K562 (cell line): ENCODE measurements around the gene POU4F2.

Source experiments
- CHCHD3 ChIP-seq: fragments of 250-450 bp; sonication (Bioruptor Pico); IDR thresholded peaks from 2 replicates; pipeline ENCODE4 v2.1.2; 2022; ENCODE audit warnings: mild to moderate bottlenecking
- ELF2 ChIP-seq: fragments of 250-450 bp; sonication (Bioruptor Pico); IDR thresholded peaks from 2 replicates; pipeline ENCODE4 v1.5.0; 2021; ENCODE audit warnings: mild to moderate bottlenecking
- ESRRB ChIP-seq: fragments of 250-450 bp; sonication (Bioruptor Pico); IDR thresholded peaks from 2 replicates; pipeline ENCODE4 v1.5.0; 2020; ENCODE audit warnings: mild to moderate bottlenecking, moderate library complexity, borderline replicate concordance
- ETV5 ChIP-seq: sonication (generic); formaldehyde crosslinking; IDR thresholded peaks from 2 replicates; pipeline ENCODE4 v1.4.0; 2020; ENCODE audit warnings: low read depth, mild to moderate bottlenecking, missing genetic modification reagents
- EZH2 ChIP-seq: IDR thresholded peaks from 2 replicates; pipeline ENCODE4 v1.6.1; 2012; ENCODE audit warnings: low read depth, mild to moderate bottlenecking, inconsistent platforms, low read length, borderline replicate concordance
- GABPA ChIP-seq: fragments of 200-800 bp; sonication (Bioruptor generic); conservative IDR thresholded peaks from 2 replicates; pipeline ENCODE4 v1.6.1; 2016; ENCODE audit warnings: low read depth, missing genetic modification characterization, missing compliant biosample characterization
- HNRNPLL ChIP-seq: fragments of 200-400 bp; formaldehyde crosslinking; IDR thresholded peaks from 2 replicates; pipeline ENCODE4 v1.6.1; 2017; ENCODE audit warnings: low read length, low read depth, mild to moderate bottlenecking; ENCODE audit not compliant: poor library complexity, severe bottlenecking
- SIN3A ChIP-seq, 2 experiments: fragments of 150-350 bp in 1 of 2; IDR thresholded peaks; 2 replicates each; pipeline ENCODE4 v1.6.1; 2011 to 2016; ENCODE audit warnings: borderline replicate concordance in 2 of 2, low read depth in 2 of 2, low read length in 2 of 2, mild to moderate bottlenecking in 2 of 2, moderate library complexity in 2 of 2; ENCODE audit not compliant: control insufficient read depth in 1 of 2
- SP1 ChIP-seq: sonication (generic); formaldehyde crosslinking; IDR thresholded peaks from 2 replicates; pipeline ENCODE4 v1.8.1; 2022; ENCODE audit warnings: mild to moderate bottlenecking, missing genetic modification reagents
- TF ChIP-seq, protein P1 (sequence below), 3 experiments: IDR thresholded peaks in 2 of 3; conservative IDR thresholded peaks in 1 of 3; 2 replicates each; pipeline ENCODE4 v1.5.1; 2011 to 2012; ENCODE audit warnings: low read length in 3 of 3, mild to moderate bottlenecking in 3 of 3, control low read depth in 2 of 3, improper control_type of control experiment in 1 of 3, inconsistent platforms in 1 of 3, low read depth in 1 of 3, mixed read lengths in 1 of 3, moderate library complexity in 1 of 3; ENCODE audit not compliant: insufficient read depth in 2 of 3
- TF ChIP-seq, protein P2 (sequence below): conservative IDR thresholded peaks from 2 replicates; pipeline ENCODE4 v1.6.1; 2011; ENCODE audit warnings: low read depth, mild to moderate bottlenecking, low read length; ENCODE audit not compliant: control insufficient read depth
- TF ChIP-seq, protein P3 (sequence below): fragments of 200-600 bp; sonication (generic); IDR thresholded peaks from one replicate; pipeline ENCODE4 v1.6.1; 2012; ENCODE audit warnings: mild to moderate bottlenecking, low read depth, low read length, inconsistent platforms
- TF ChIP-seq, protein P4 (sequence below): fragments of 250-450 bp; sonication (Bioruptor Pico); IDR thresholded peaks from 2 replicates; pipeline ENCODE4 v1.5.0; 2021

DNA sequence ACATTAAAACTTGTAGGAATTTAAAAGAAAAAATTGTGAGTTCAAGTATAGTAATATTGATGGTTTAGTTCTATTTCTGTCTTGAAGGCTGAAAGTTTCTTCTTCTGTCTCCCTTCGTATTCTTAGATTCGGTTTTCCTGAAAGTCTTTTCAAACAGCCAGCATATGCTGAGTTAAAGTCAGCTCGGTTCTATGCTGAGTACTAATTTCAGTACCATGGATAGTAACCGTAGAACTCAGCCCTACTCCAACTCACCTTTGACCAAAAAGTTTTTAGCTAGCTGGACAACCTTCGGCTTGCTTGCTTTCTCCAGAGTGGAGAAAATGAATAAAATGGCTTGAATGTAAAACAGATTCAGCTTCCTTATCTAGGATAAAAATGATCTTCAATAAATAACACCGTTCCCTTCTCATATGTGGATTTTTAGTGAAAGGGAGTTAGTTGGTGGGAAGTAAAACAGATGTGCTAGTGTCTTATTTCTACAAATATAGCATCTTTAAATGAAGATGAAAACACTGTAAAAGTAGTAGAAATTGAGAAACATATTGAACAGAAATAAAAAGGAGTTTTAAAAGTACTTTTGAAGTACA is 5.2 kb downstream of the POU4F2 start:
- TF ChIP-seq SP1 (CRISPR knock-in tag) (no peak), GABPA (no peak), HNRNPLL (no peak), EZH2 (no peak), SIN3A (IDR thresholded peaks at IDR 0.05; ENCODE audit: borderline replicate concordance in 2 of 2, control insufficient read depth in 1 of 2, low read depth in 2 of 2, low read length in 2 of 2) (no peak), ELF2 (no peak), CHCHD3 (CRISPR knock-in tag) (no peak), ETV5 (no peak), ESRRB (CRISPR knock-in tag) (no peak)
- TF ChIP-seq, protein P1, sequence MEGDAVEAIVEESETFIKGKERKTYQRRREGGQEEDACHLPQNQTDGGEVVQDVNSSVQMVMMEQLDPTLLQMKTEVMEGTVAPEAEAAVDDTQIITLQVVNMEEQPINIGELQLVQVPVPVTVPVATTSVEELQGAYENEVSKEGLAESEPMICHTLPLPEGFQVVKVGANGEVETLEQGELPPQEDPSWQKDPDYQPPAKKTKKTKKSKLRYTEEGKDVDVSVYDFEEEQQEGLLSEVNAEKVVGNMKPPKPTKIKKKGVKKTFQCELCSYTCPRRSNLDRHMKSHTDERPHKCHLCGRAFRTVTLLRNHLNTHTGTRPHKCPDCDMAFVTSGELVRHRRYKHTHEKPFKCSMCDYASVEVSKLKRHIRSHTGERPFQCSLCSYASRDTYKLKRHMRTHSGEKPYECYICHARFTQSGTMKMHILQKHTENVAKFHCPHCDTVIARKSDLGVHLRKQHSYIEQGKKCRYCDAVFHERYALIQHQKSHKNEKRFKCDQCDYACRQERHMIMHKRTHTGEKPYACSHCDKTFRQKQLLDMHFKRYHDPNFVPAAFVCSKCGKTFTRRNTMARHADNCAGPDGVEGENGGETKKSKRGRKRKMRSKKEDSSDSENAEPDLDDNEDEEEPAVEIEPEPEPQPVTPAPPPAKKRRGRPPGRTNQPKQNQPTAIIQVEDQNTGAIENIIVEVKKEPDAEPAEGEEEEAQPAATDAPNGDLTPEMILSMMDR (IDR thresholded peaks at IDR 0.05 in 2 of 3, conservative IDR thresholded peaks at IDR 0.05 in 1 of 3; ENCODE audit: insufficient read depth in 2 of 3, low read depth in 1 of 3, low read length in 3 of 3): no peak
- TF ChIP-seq, protein P2, sequence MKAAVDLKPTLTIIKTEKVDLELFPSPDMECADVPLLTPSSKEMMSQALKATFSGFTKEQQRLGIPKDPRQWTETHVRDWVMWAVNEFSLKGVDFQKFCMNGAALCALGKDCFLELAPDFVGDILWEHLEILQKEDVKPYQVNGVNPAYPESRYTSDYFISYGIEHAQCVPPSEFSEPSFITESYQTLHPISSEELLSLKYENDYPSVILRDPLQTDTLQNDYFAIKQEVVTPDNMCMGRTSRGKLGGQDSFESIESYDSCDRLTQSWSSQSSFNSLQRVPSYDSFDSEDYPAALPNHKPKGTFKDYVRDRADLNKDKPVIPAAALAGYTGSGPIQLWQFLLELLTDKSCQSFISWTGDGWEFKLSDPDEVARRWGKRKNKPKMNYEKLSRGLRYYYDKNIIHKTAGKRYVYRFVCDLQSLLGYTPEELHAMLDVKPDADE: no peak
- TF ChIP-seq, protein P3, sequence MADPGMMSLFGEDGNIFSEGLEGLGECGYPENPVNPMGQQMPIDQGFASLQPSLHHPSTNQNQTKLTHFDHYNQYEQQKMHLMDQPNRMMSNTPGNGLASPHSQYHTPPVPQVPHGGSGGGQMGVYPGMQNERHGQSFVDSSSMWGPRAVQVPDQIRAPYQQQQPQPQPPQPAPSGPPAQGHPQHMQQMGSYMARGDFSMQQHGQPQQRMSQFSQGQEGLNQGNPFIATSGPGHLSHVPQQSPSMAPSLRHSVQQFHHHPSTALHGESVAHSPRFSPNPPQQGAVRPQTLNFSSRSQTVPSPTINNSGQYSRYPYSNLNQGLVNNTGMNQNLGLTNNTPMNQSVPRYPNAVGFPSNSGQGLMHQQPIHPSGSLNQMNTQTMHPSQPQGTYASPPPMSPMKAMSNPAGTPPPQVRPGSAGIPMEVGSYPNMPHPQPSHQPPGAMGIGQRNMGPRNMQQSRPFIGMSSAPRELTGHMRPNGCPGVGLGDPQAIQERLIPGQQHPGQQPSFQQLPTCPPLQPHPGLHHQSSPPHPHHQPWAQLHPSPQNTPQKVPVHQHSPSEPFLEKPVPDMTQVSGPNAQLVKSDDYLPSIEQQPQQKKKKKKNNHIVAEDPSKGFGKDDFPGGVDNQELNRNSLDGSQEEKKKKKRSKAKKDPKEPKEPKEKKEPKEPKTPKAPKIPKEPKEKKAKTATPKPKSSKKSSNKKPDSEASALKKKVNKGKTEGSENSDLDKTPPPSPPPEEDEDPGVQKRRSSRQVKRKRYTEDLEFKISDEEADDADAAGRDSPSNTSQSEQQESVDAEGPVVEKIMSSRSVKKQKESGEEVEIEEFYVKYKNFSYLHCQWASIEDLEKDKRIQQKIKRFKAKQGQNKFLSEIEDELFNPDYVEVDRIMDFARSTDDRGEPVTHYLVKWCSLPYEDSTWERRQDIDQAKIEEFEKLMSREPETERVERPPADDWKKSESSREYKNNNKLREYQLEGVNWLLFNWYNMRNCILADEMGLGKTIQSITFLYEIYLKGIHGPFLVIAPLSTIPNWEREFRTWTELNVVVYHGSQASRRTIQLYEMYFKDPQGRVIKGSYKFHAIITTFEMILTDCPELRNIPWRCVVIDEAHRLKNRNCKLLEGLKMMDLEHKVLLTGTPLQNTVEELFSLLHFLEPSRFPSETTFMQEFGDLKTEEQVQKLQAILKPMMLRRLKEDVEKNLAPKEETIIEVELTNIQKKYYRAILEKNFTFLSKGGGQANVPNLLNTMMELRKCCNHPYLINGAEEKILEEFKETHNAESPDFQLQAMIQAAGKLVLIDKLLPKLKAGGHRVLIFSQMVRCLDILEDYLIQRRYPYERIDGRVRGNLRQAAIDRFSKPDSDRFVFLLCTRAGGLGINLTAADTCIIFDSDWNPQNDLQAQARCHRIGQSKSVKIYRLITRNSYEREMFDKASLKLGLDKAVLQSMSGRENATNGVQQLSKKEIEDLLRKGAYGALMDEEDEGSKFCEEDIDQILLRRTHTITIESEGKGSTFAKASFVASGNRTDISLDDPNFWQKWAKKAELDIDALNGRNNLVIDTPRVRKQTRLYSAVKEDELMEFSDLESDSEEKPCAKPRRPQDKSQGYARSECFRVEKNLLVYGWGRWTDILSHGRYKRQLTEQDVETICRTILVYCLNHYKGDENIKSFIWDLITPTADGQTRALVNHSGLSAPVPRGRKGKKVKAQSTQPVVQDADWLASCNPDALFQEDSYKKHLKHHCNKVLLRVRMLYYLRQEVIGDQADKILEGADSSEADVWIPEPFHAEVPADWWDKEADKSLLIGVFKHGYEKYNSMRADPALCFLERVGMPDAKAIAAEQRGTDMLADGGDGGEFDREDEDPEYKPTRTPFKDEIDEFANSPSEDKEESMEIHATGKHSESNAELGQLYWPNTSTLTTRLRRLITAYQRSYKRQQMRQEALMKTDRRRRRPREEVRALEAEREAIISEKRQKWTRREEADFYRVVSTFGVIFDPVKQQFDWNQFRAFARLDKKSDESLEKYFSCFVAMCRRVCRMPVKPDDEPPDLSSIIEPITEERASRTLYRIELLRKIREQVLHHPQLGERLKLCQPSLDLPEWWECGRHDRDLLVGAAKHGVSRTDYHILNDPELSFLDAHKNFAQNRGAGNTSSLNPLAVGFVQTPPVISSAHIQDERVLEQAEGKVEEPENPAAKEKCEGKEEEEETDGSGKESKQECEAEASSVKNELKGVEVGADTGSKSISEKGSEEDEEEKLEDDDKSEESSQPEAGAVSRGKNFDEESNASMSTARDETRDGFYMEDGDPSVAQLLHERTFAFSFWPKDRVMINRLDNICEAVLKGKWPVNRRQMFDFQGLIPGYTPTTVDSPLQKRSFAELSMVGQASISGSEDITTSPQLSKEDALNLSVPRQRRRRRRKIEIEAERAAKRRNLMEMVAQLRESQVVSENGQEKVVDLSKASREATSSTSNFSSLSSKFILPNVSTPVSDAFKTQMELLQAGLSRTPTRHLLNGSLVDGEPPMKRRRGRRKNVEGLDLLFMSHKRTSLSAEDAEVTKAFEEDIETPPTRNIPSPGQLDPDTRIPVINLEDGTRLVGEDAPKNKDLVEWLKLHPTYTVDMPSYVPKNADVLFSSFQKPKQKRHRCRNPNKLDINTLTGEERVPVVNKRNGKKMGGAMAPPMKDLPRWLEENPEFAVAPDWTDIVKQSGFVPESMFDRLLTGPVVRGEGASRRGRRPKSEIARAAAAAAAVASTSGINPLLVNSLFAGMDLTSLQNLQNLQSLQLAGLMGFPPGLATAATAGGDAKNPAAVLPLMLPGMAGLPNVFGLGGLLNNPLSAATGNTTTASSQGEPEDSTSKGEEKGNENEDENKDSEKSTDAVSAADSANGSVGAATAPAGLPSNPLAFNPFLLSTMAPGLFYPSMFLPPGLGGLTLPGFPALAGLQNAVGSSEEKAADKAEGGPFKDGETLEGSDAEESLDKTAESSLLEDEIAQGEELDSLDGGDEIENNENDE: no peak
- TF ChIP-seq, protein P4, sequence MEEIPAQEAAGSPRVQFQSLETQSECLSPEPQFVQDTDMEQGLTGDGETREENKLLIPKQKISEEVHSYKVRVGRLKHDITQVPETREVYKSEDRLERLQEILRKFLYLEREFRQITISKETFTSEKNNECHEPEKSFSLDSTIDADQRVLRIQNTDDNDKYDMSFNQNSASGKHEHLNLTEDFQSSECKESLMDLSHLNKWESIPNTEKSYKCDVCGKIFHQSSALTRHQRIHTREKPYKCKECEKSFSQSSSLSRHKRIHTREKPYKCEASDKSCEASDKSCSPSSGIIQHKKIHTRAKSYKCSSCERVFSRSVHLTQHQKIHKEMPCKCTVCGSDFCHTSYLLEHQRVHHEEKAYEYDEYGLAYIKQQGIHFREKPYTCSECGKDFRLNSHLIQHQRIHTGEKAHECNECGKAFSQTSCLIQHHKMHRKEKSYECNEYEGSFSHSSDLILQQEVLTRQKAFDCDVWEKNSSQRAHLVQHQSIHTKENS (CRISPR knock-in tag): no peak
